Peyer's patch (tissue), 4 donors: Measurements from ENCODE around the gene SNED1. TPM values are rescaled to one million over a fixed set of nuclear protein-coding genes. Genes with fewer than 3 reads are reported as not detected.

Experiments
- DNase-seq, 3 donors: peaks; one replicate each; pipeline ENCODE4 v3.0.0-alpha.2; 2017 to 2019
- H3K27ac ChIP-seq, 4 donors: fragments of 200-600 bp; sonication (generic); one replicate each; pipeline ENCODE4 v1.5.1; 2016 to 2019
- H3K27me3 ChIP-seq, 2 donors: fragments of 200-600 bp; sonication (generic); one replicate each; pipeline ENCODE4 v1.5.1; 2019
- H3K36me3 ChIP-seq, 3 donors: fragments of 200-600 bp; sonication (generic); one replicate each; pipeline ENCODE4 v1.5.1; 2016 to 2019
- H3K4me1 ChIP-seq, 4 donors: fragments of 200-600 bp; sonication (generic); one replicate each; pipeline ENCODE4 v1.5.1; 2016 to 2019
- H3K4me3 ChIP-seq, 4 donors: fragments of 200-600 bp; sonication (generic); 1 replicate in 3 of 4; 2 replicates in 1 of 4; pipeline ENCODE4 v1.5.1; 2016 to 2019; ENCODE audit warnings: mild to moderate bottlenecking in 1 of 4
- H3K9me3 ChIP-seq, 4 donors: fragments of 200-600 bp; sonication (generic); one replicate each; pipeline ENCODE4 v1.5.1; 2016 to 2019; ENCODE audit warnings: mild to moderate bottlenecking in 1 of 4
- POLR2A ChIP-seq, 2 donors: fragments of 450-650 bp; IDR thresholded peaks; one replicate each; pipeline ENCODE4 v1.5.1; 2017; ENCODE audit warnings: antibody characterized with exemption in 2 of 2, mild to moderate bottlenecking in 2 of 2, moderate library complexity in 2 of 2
- total RNA-seq, 4 donors: library from RNA; depleted of rRNA; stranded (reverse); fragments of >200 nt; gene quantifications; one replicate each; pipeline ENCODE4 v1.1.0, GENCODE V29; 2016
- TF ChIP-seq, protein P1 (sequence below), 6 experiments: fragments of 450-650 bp in 4 of 6; fragments of 200-600 bp in 2 of 6; sonication (generic) in 1 of 6; IDR thresholded peaks; one replicate each; pipeline ENCODE4 v1.5.1; 2017 to 2019; ENCODE audit warnings: antibody characterized with exemption in 6 of 6, mild to moderate bottlenecking in 3 of 6, moderate library complexity in 1 of 6

SNED1 gene
- total RNA-seq, 4 donors from 2014 or later, result 6.8 to 83.3 (median 25.2) TPM

- no peak overlapping the region for H3K27ac ChIP-seq
- no peak for DNase-seq
- no peaks in the 10 kb centered on the region for H3K27me3 ChIP-seq
- TF ChIP-seq, protein P1, sequence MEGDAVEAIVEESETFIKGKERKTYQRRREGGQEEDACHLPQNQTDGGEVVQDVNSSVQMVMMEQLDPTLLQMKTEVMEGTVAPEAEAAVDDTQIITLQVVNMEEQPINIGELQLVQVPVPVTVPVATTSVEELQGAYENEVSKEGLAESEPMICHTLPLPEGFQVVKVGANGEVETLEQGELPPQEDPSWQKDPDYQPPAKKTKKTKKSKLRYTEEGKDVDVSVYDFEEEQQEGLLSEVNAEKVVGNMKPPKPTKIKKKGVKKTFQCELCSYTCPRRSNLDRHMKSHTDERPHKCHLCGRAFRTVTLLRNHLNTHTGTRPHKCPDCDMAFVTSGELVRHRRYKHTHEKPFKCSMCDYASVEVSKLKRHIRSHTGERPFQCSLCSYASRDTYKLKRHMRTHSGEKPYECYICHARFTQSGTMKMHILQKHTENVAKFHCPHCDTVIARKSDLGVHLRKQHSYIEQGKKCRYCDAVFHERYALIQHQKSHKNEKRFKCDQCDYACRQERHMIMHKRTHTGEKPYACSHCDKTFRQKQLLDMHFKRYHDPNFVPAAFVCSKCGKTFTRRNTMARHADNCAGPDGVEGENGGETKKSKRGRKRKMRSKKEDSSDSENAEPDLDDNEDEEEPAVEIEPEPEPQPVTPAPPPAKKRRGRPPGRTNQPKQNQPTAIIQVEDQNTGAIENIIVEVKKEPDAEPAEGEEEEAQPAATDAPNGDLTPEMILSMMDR (IDR thresholded peaks at IDR 0.05), result no peak
- TF ChIP-seq POLR2A (IDR thresholded peaks at IDR 0.05), result no peak
- no peaks in the 10 kb centered on the region for H3K9me3 ChIP-seq
- no peaks in the 10 kb centered on the region for H3K36me3 ChIP-seq
- peaks cover 0 to 11% (median 0%) of the 10 kb centered on the region in 4 donors for H3K4me1 ChIP-seq
- no peak overlapping the region for H3K4me3 ChIP-seq
Measured at GRCh38 chr2:241014764-241015163, 16.3 kb downstream of the SNED1 start.

DNA sequence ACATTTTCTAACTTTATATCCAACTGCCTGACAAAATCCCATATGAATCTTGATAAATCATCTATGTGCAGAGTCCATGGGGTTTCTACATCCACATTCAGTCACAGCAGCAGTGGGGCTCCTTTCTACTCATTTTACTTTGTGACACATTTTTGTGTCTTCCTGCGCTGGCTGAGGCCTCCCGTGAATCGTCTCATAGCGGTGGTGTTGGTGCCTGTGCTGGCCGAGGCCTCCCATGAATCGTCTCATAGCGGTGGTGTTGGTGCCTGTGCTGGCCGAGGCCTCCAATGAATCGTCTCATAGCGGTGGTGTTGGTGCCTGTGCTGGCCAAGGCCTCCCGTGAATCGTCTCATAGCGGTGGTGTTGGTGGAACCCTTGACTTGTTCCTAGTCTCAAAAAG lies 17.0 kb downstream of the SNED1 start:
- TF ChIP-seq POLR2A (IDR thresholded peaks at IDR 0.05), result no peak
- TF ChIP-seq, protein P1 (IDR thresholded peaks at IDR 0.05), result no peak
- Histone ChIP-seq H3K9me3 (no peaks in the 10 kb centered on the region), H3K36me3 (no peaks in the 10 kb centered on the region), H3K27me3 (no peaks in the 10 kb centered on the region), H3K27ac (no peak overlapping the region), H3K4me1 (peaks cover 0 to 4% (median 0%) of the 10 kb centered on the region in 4 donors), H3K4me3 (no peak overlapping the region)
- peak in 1 of 3 donors; percentile 13 for DNase-seq

GRCh38 chr2:241017228-241017940 lies 19.0 kb downstream of the SNED1 start:
- TF ChIP-seq, protein P1 (IDR thresholded peaks at IDR 0.05), result no peak
- no peak for TF ChIP-seq POLR2A (IDR thresholded peaks at IDR 0.05)
- H3K9me3 ChIP-seq, result no peaks in the 10 kb centered on the region
- no peaks in the 10 kb centered on the region for H3K36me3 ChIP-seq
- H3K4me3 ChIP-seq, result no peak overlapping the region
- H3K4me1 ChIP-seq, result no peaks in the 10 kb centered on the region
- no peaks in the 10 kb centered on the region for H3K27me3 ChIP-seq
- H3K27ac ChIP-seq, result no peak overlapping the region
- peak in 1 of 3 donors; percentile 3 for DNase-seq

- no peak overlapping the region for H3K4me3 ChIP-seq
- no peaks in the 10 kb centered on the region for H3K27me3 ChIP-seq
- no peaks in the 10 kb centered on the region for H3K36me3 ChIP-seq
- TF ChIP-seq POLR2A (IDR thresholded peaks at IDR 0.05), result no peak
- TF ChIP-seq, protein P1 (IDR thresholded peaks at IDR 0.05), result no peak
- no peak overlapping the region for H3K27ac ChIP-seq
- H3K9me3 ChIP-seq, result no peaks in the 10 kb centered on the region
- DNase-seq, result peak in 1 of 3 donors; percentile 5
- H3K4me1 ChIP-seq, result no peaks in the 10 kb centered on the region
Measured at GRCh38 chr2:241018051-241018891, 19.9 kb downstream of the SNED1 start.

DNA sequence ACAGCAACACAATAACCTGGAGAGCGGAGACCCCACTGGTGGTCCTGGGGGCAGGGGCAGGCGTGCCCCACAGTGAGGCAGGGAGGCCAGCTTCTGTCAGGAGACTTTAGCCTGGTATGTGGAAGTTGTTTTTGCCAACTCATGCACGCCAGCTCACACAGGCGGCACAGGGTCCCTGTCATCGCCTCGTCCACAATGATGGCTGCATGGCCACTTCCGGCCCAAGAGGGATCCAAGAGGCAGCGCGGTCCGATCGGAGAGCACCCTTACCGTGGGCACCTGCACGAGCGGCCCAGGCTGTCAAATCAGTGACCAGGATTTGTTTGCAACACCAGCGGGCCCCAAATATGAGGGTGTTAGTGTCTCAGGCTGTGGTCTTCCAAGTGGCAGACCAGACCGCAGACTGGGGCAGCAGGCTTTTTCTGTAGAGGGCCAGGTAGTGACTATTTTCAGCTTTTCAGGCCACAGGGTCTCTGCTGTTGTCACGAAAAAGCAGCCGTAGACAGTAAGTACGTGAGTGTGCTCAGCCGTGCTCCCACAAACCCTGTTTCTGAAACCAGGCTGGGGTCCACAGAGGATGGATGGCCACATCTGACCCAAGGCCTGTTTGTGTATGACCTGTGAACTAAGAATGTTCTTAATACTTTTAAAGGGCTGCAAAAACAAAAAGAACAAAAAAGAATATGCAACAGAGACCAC lies 21.2 kb downstream of the SNED1 start:
- Histone ChIP-seq H3K36me3 (no peaks in the 10 kb centered on the region), H3K4me1 (no peaks in the 10 kb centered on the region), H3K4me3 (no peak overlapping the region), H3K27ac (no peak overlapping the region), H3K27me3 (no peaks in the 10 kb centered on the region), H3K9me3 (no peaks in the 10 kb centered on the region)
- TF ChIP-seq, protein P1 (IDR thresholded peaks at IDR 0.05), result no peak
- TF ChIP-seq POLR2A (IDR thresholded peaks at IDR 0.05), result no peak
- peak in 1 of 3 donors; percentile 12 for DNase-seq
